Fibroblast of the aortic adventitia (primary cell): ENCODE data around the gene DPP7. TPM values are rescaled to one million over a fixed set of nuclear protein-coding genes. Genes with fewer than 3 reads are reported as not detected.

ENCODE experiments used
- DNase-seq: peaks from one replicate; pipeline ENCODE4 v3.0.0-alpha.2; 2010; ENCODE audit warnings: low read depth
- H3K4me3 ChIP-seq: 2 replicates; pipeline ENCODE4 v1.5.1; 2011; ENCODE audit warnings: low read depth, mild to moderate bottlenecking, control low read depth, low read length, moderate library complexity
- CTCF ChIP-seq: IDR thresholded peaks from 2 replicates; pipeline ENCODE4 v1.5.1; 2011; ENCODE audit warnings: mild to moderate bottlenecking, low read length, control low read depth, inconsistent platforms; ENCODE audit not compliant: insufficient read depth
- total RNA-seq: library from RNA; depleted of rRNA; stranded (reverse); fragments of >200 nt; gene quantifications from 2 replicates; pipeline ENCODE4 v1.2.3, GENCODE V29; 2012; ENCODE audit warnings: low replicate concordance

Gene DPP7
- total RNA-seq, 1 donor = 69.5 TPM

GRCh38 chr9:137073992-137074399 lies 40.5 kb downstream of the DPP7 start:
- no peak overlapping the region for H3K4me3 ChIP-seq
- no peak for TF ChIP-seq CTCF
- no peak for DNase-seq

DNA sequence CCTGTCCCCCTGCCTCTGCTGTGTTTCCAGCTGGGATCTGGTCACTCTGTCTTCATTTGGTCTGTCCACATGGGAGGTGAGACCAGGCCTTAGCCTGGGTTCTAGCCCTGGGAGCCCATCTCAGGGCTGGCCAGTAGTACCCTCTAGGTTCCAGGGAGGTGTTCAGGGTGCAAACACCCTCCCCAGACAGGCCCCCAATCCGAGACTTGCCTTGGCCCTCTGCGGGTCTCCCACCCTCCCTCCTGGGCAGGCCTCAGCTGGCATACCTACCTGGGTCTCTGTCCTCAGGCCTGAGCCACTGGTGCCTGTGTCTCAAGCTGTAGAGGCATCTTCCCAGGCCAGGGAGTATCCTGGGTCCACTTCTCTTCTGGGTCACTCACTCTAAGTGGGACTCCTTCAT lies 43.3 kb downstream of the DPP7 start:
- no peak for DNase-seq
- no peak overlapping the region for H3K4me3 ChIP-seq
- TF ChIP-seq CTCF = no peak

GRCh38 chr9:137070906-137071275 lies 43.6 kb downstream of the DPP7 start:
- no peak for DNase-seq
- TF ChIP-seq CTCF = peak; percentile 17
- H3K4me3 ChIP-seq = peak overlapping the region; percentile 47

DNA sequence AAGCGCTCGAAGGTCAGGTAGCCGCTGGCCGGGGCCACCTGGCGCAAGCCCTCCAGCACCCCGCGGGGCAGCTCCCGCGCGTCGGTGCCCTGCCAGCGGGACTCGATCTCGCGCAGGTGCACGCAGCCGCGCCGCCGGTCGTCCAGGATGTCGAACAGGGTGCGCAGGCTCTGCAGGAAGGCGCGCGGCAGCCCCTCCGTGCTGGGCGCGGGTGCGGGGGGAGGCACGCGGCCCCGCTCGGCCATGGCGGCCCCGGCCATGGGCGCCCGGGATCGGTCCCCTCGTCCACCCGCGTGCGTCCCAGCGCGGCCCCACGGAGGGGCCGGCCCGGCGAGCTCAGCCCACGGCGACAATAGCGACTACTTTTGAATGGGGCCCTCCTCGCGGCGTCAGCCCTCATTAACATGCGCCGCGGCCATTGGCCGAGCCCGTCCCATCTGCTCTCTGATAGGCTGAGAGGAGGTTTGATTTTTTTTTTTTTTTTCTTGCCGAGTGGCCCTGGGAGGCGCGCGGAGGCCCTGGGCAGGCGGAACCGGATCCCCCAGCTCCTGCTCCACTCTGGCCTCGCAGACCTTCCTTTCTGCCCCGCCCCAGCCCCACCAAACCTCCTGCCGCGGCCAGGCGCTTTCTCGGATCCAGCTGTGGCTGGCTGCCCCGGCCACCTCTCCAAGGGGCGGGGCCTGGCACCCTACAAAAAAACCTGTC lies 44.2 kb downstream of the DPP7 start, which contains the start of gene SAPCD2:
SAPCD2 (minus strand) TSS at position 357 of the 705 bp plus-strand sequence; CDS start at position 260, 97 bp downstream.
- H3K4me3 ChIP-seq = peak within 1 kb of the TSS; percentile 49
- DNase-seq = peak; percentile 76
- TF ChIP-seq CTCF = no peak

- H3K4me3 ChIP-seq = peak overlapping the region; percentile 17
- DNase-seq = no peak
- TF ChIP-seq CTCF = no peak
Observed at GRCh38 chr9:137069508-137070091, 44.9 kb downstream of the DPP7 start.

DNA sequence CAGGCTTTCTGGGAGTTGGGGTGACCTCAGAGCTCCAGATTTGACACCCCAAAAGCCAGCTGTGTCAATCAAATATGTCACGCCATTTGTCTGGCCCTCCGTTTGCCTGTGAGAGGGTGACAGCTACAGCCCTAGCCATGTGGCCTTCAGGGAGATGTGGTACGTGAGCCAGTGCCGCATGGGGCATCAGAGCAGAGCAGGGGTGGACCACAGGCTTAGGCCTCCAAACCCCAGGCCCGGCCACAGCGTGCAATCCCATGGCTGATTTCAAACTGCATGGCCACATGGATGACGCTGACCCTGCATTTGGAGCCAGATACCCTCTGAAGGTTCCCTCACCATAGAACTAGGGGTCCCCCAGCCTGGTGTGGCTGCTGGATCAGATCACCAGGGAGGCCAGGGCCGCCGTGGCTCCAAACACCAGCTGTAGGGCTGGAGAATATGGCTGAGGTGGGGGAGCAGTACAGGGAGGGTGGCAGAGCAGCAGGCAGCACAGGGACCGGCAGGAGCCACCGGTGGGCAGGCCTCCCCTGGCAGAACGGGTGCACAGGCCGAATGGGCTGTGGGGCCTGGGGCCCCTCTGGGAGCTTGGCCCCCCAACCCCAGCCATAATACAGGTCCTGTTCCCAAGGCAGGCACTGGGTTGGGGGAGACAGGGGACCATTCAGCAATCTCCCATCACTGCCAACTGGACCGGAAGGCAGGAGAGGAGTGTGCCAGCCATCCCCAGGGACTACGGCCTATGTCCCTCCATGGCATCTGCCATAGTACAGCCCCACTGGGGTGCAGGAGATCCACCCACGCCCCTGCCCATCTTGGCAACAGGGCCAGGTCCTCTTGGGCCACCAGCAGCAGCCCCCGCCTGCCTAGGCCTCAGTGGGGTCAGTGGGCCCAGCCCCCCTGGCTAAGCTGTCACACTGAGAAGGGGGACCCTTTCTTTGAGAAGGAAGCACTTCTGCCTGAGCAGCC lies 45.7 kb downstream of the DPP7 start:
- DNase-seq = no peak
- peak overlapping the region; percentile 5 for H3K4me3 ChIP-seq
- no peak for TF ChIP-seq CTCF
